Endothelial cell of umbilical vein (primary cell): Measurements from ENCODE around the gene EPN1.

ENCODE experiments used
- CTCF ChIP-seq, 2 donors: IDR thresholded peaks; 1 replicate in 1 of 2; 2 replicates in 1 of 2; pipeline ENCODE4 v1.5.1; 2011; ENCODE audit warnings: low read length in 2 of 2, mild to moderate bottlenecking in 2 of 2, moderate library complexity in 2 of 2, control low read depth in 1 of 2, inconsistent platforms in 1 of 2, low read depth in 1 of 2; ENCODE audit not compliant: insufficient read depth in 1 of 2; ENCODE audit errors: extremely low read depth in 1 of 2
- MAX ChIP-seq: IDR thresholded peaks from 2 replicates; pipeline ENCODE4 v1.6.1; 2011; ENCODE audit not compliant: insufficient read depth, insufficient read length

DNA sequence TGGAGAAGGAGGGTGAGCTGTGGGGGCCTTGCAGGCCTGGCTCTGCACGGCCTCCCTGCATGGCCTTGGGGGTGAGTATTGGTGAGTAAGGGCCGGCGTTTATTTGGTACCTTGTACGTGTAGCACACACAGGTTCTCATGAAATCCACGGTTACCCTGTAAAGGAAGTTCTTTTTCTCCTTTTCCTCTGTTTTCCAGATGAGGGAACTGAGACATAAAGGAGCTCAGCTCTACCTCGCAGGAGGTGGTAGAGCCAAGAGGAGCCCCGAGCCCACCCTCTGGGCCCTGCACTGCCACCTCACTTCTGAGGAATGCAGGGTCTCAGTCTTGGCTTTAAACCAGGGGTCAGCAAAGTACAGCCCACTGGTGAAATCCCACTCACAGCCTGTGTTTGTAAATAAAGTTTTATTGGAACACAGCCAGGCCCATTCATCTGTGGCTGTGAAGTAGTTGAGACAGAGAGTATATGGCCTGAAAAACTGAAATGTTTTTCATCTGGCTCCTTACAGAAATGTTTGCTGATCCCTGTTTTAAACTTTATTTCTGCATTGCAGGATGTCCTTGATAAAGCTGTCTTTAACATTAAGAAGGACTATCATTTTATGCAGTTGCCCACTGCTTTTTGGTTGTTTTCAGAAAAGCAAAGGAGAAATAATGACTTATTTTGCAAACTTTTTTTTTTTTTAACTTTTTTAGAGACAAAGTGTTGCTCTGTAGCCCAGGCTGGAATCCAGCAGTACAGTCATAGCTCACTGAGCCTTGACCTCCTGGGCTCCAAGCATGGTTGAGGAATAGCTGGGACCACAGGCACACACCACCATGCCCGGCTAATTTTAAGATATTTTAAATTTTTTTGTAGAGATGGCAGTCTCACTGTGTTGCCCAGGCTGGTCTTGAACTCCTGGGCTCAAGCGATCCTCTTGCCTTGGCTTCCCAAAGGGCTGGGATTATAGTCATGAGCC lies 6.4 kb downstream of the EPN1 start:
- TF ChIP-seq CTCF (IDR thresholded peaks at IDR 0.05; ENCODE audit: extremely low read depth in 1 of 2, insufficient read depth in 1 of 2, low read depth in 1 of 2, low read length in 2 of 2), result no peak
- TF ChIP-seq MAX, result no peak
